8988T (cell line): ENCODE data around the gene NSFL1C.
"Not testable (repeated sequence)": the region's sequence is repeated elsewhere in the genome, so short reads cannot be mapped to it uniquely, and the experiment has no call there.

Source experiments
- DNase-seq: peaks from one replicate; pipeline ENCODE4 v3.0.0; 2011

NSFL1C gene

GRCh38 chr20:1422753-1423152 is 43.9 kb downstream of the NSFL1C start:
- no peak for DNase-seq

DNA sequence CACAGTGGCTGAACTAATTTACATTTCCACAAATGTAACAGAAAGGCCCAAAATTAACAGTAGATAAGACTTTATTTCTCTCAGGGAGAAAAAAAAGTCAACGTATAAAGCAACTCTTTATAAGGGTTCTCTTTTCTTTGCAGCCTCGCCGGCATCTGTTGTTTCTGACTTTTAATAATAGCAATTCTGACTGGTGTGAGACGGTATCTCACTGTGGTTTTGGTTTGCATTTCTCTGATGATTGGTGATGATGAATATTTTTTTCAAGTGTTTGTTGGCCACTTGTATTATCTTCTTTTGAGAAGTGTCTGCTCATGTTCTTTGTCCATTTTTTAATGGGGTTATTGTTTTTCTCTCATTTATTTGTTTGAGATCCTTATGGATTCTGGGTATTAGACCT is 46.6 kb downstream of the NSFL1C start:
- DNase-seq = no peak

DNA sequence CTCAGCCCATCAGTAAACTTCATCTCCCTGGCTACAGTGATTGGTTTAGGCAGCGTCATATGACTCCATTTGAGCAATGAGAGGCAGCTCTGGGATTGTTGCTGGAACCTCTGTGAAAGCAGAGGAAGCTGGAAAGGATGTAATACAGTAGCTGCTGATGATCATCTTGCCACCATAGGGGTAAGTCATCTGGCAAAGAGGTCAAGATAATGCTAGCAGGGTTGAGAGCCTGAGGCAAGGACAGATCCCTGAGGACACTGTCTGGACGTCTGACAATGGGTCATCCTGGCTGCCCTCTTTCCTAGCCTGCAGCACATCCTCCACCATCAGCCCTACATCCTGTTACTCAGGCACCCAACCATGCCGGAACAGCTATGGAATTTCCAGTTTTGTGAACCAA is 48.3 kb downstream of the NSFL1C start:
- no peak for DNase-seq

- DNase-seq = no peak
Observed at GRCh38 chr20:1417790-1418189, 48.9 kb downstream of the NSFL1C start.

- DNase-seq = no peak
Observed at GRCh38 chr20:1417273-1417672, 49.4 kb downstream of the NSFL1C start.

- peak; percentile 48 for DNase-seq
Observed at GRCh38 chr20:1415667-1416468, 50.8 kb downstream of the NSFL1C start.

- no peak for DNase-seq
Observed at GRCh38 chr20:1414982-1415381, 51.7 kb downstream of the NSFL1C start.

- no peak for DNase-seq
Observed at GRCh38 chr20:1405801-1406200, 60.8 kb downstream of the NSFL1C start.

DNA sequence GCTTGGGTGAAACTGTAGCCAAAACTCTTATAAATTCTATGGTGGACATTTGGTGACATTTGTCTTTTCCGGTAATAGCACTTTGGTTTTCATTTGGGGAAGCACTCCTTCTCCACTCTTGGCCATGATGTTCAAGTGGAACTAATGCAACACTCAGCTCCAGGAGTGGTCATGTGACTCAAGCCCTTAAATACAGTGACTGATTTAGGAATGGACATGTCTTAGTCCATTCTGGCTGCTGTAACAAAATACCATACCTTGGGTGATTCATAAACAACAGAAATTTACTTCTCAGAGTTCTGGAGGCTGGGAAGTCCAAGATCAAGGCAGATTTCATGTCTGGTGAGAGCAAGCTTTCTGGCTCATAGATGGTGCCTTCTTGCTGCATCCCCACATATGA is 63.0 kb downstream of the NSFL1C start:
- no peak for DNase-seq

- DNase-seq = no peak
Observed at GRCh38 chr20:1402149-1402548, 64.5 kb downstream of the NSFL1C start.

DNA sequence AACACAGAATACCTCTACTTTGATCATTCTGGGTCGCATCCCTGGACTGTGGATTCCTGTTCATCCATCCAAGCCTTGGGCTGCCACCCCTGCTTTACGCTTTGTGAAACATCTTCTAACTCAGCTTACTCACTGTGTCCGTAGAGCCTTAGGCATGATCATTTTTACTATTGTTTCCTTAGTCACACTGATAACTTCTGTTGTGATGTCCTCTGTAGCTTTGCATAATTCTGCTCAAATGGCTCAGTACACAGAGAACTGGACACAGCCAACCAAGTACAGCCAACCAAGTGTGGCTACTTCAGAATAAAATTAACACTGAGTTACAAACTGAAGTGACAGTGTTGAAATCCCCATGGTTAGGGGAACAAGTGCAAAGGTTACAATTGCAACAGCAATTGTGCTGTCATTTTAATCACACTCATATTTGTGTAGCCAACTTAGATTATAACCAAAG is 65.2 kb downstream of the NSFL1C start:
- no peak for DNase-seq

DNA sequence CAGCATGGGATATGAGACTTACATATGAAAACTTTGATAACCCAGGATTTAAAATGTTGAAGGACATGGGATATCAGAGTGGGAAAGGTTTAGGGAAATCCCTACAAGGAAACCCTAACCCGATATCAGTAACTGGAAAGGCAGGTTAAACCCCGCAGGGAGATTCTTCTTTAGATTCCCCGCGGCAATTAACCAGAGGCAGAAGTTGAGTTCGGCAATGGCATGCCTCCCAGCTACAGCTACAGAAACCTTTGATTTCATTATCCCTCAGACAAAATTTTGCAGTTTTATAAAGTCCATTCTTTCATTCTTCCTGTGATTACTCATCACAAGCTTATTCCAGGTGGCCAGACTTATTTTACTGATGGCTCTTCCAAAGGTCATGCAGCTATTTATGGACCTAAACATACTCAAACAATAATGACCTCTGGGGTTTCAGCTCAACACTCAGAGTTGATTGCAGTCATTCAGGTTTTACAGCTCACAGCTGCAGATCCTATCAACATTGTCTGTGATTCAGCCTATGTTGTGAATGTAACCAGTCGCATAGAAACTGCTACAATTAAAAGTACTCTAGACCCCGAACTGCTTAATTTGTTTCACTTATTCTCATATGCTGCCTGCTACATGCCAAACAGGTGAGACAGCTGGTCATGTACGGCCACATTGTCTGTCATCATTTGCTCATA is 66.8 kb downstream of the NSFL1C start:
- not testable (repeated sequence) for DNase-seq

DNA sequence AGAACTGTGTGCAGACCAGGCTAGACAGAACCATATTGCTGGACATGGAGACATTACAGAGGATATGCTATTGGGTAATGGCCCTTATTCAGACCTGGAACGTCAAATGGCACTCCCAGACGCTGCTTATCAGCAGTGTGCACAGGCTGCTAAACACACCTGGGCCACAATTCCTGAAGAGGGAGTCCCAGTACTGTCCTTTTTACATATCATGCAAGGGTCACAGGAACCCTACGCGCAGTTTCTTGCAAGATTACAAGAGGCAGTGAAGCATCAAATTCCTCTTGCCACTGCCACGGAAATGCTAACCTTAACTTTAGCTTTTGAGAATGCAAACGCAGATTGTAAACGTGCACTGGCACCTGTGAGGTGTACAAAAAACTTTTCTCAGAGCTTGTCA is 68.5 kb downstream of the NSFL1C start:
- not testable (repeated sequence) for DNase-seq

- DNase-seq = no peak
Observed at GRCh38 chr20:1397710-1398109, 68.9 kb downstream of the NSFL1C start.

DNA sequence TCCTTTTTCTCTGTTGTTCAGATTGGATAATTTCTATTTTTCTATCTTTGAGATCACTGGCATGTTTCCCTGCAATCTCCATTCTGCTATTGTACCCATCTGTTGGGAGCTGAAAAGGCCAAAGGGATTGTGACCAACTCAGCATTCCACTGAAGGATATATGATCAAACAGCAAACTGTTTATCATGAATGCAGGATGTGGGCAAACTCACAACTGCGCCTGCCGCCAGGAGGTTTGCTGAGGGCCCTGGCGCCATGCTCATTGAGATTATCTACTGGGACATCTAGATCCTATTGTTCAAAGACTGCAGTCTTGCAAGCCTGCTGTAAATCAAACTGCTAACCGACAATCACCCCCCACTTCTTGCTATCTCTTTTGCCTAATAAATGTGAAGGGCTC is 69.9 kb downstream of the NSFL1C start:
- DNase-seq = no peak

DNA sequence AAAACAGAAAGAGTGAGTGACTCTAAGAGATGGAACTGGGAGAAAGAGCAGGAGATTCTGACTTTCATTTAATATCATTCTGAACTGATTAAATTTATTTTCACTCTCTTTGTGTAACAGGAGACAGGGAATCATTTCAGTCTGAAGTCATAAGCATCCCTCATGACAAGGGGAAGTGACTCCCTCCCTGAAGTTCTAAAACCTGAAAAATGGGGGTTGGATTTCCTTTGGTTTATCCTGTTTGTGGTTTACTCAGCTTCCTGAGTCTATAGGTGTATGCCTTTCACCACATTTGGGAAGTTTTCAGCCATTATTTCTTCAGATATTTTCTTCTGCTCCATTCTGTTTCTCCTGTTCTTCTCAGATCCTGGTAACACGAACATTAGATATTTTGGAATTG is 70.4 kb downstream of the NSFL1C start:
- DNase-seq = no peak

- DNase-seq = no peak
Observed at GRCh38 chr20:1394686-1395085, 72.0 kb downstream of the NSFL1C start.

GRCh38 chr20:1393507-1393882 is 73.2 kb downstream of the NSFL1C start:
- DNase-seq = no peak

DNA sequence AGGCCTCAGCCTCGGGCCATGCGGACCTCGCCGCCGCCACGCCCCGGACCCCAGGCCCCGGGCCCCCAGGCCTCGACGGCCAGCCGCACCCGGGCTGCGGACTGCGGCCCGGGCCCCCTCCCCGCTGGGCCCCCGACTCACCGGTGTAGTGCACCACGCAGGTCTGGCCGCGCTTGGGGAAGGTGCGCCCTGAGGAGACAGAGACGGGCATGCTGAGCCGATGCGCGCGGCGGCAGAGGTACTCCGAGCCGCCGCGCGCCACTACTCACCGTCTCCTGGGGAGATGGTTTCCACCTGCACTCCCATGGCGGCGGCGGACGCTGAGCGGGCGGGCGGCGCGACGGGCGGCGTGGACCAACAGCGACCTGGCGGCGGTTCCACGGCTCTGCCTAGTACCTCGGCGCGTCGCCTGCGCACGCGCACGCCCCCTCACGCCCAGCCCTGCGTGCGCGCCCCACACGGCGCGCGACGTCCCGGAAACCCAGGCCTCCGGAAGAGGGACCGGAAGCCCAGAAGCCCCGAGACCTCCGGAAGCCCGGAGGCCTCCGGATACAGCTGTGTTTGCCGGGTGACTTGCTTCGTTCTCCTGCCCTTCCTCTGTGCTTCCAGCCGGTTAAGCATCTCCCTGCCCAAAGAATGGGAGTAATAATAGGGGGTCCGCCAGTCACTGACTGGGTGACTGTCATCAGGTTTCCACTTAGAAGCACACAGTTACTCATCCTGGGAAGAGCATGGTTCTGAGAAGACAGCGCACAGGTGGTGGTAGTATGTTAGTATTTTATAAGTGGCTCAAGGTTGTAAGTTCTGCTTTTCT is 73.7 kb downstream of the NSFL1C start, which contains the start of gene FKBP1A:
Gene FKBP1A (minus strand): TSS at position 362 of the 814 bp plus-strand sequence. CDS start 56 bp downstream, at position 306.
- peak; percentile 64 for DNase-seq

- DNase-seq = no peak
Observed at GRCh38 chr20:1392443-1392692, 74.3 kb downstream of the NSFL1C start.
